Mammary epithelial cell (primary cell): ENCODE measurements around the gene NLGN2.

Experiments used
- CTCF ChIP-seq, 2 donors: IDR thresholded peaks in 1 of 2; conservative IDR thresholded peaks in 1 of 2; 2 replicates each; pipeline ENCODE4 v1.5.1; 2011 to 2012; ENCODE audit warnings: inconsistent platforms in 2 of 2, low read length in 2 of 2, mild to moderate bottlenecking in 2 of 2, control low read depth in 1 of 2, low read depth in 1 of 2; ENCODE audit not compliant: insufficient read depth in 1 of 2; ENCODE audit errors: extremely low read depth in 1 of 2
- EZH2 ChIP-seq: IDR thresholded peaks from 2 replicates; pipeline ENCODE4 v1.6.1; 2012; ENCODE audit warnings: low read length, inconsistent platforms, borderline replicate concordance

- TF ChIP-seq CTCF (conservative IDR thresholded peaks at IDR 0.05 in 1 of 2, IDR thresholded peaks at IDR 0.05 in 1 of 2; ENCODE audit: extremely low read depth in 1 of 2, insufficient read depth in 1 of 2, low read depth in 1 of 2, low read length in 2 of 2), result no peak
- TF ChIP-seq EZH2, result no peak
Observed at GRCh38 chr17:7441266-7441665, 33.6 kb downstream of the NLGN2 start.
